Fibroblast of the aortic adventitia (primary cell): ENCODE results near the gene PBX1. TPM values are rescaled to one million over a fixed set of nuclear protein-coding genes. Genes with fewer than 3 reads are reported as not detected.

Experiments
- DNase-seq: peaks from one replicate; pipeline ENCODE4 v3.0.0-alpha.2; 2010; ENCODE audit warnings: low read depth
- H3K4me3 ChIP-seq: 2 replicates; pipeline ENCODE4 v1.5.1; 2011; ENCODE audit warnings: low read depth, mild to moderate bottlenecking, control low read depth, low read length, moderate library complexity
- CTCF ChIP-seq: IDR thresholded peaks from 2 replicates; pipeline ENCODE4 v1.5.1; 2011; ENCODE audit warnings: mild to moderate bottlenecking, low read length, control low read depth, inconsistent platforms; ENCODE audit not compliant: insufficient read depth
- total RNA-seq: library from RNA; depleted of rRNA; stranded (reverse); fragments of >200 nt; gene quantifications from 2 replicates; pipeline ENCODE4 v1.2.3, GENCODE V29; 2012; ENCODE audit warnings: low replicate concordance

Gene PBX1
- total RNA-seq, 1 donor, result 95.6 TPM

- DNase-seq, result no peak
- no peak overlapping the region for H3K4me3 ChIP-seq
- TF ChIP-seq CTCF, result no peak
These were observed 142.3 kb downstream of the PBX1 start for GRCh38 chr1:164701189-164701761.

- no peak for TF ChIP-seq CTCF
- no peak for DNase-seq
- H3K4me3 ChIP-seq, result no peak overlapping the region
These were observed 143.2 kb downstream of the PBX1 start for GRCh38 chr1:164702216-164702615.

- H3K4me3 ChIP-seq, result no peak overlapping the region
- DNase-seq, result no peak
- no peak for TF ChIP-seq CTCF
These were observed 143.7 kb downstream of the PBX1 start for GRCh38 chr1:164702664-164703063.

GRCh38 chr1:164703463-164703862 lies 144.5 kb downstream of the PBX1 start:
- no peak for DNase-seq
- TF ChIP-seq CTCF, result no peak
- no peak overlapping the region for H3K4me3 ChIP-seq

GRCh38 chr1:164703960-164704411 lies 145.0 kb downstream of the PBX1 start:
- no peak for TF ChIP-seq CTCF
- DNase-seq, result peak; percentile 35
- H3K4me3 ChIP-seq, result no peak overlapping the region

GRCh38 chr1:164704954-164705353 lies 146.0 kb downstream of the PBX1 start:
- TF ChIP-seq CTCF, result no peak
- no peak overlapping the region for H3K4me3 ChIP-seq
- no peak for DNase-seq

GRCh38 chr1:164706606-164706987 lies 147.6 kb downstream of the PBX1 start:
- no peak for TF ChIP-seq CTCF
- no peak for DNase-seq
- no peak overlapping the region for H3K4me3 ChIP-seq
